VCaP (cell line): ENCODE data around the gene OR56A3.

Experiments used
- H3K27ac ChIP-seq: fragments of 450-650 bp; 2 replicates; pipeline ENCODE4 v1.5.1; 2017
- CTCF ChIP-seq: fragments of 450-650 bp; conservative IDR thresholded peaks from 2 replicates; pipeline ENCODE4 v1.5.1; 2017; ENCODE audit warnings: mild to moderate bottlenecking, moderate library complexity

OR56A3 gene

GRCh38 chr11:5928271-5928670 lies 13.8 kb upstream of the OR56A3 start:
- H3K27ac ChIP-seq: no peak overlapping the region
- TF ChIP-seq CTCF: no peak

- H3K27ac ChIP-seq: no peak overlapping the region
- no peak for TF ChIP-seq CTCF
Measured at GRCh38 chr11:5928811-5929210, 13.2 kb upstream of the OR56A3 start.

GRCh38 chr11:5929571-5930368 lies 12.3 kb upstream of the OR56A3 start:
- TF ChIP-seq CTCF: no peak
- no peak overlapping the region for H3K27ac ChIP-seq

- no peak overlapping the region for H3K27ac ChIP-seq
- no peak for TF ChIP-seq CTCF
Measured at GRCh38 chr11:5930614-5931013, 11.4 kb upstream of the OR56A3 start.

GRCh38 chr11:5931061-5931460 lies 11.0 kb upstream of the OR56A3 start:
- no peak for TF ChIP-seq CTCF
- H3K27ac ChIP-seq: no peak overlapping the region

- H3K27ac ChIP-seq: no peak overlapping the region
Measured at GRCh38 chr11:5932671-5933070, 9.4 kb upstream of the OR56A3 start.

GRCh38 chr11:5933116-5933515 lies 8.9 kb upstream of the OR56A3 start:
- TF ChIP-seq CTCF: no peak
- H3K27ac ChIP-seq: no peak overlapping the region

More at GRCh38 chr11:5932671-5933070, 9.4 kb upstream of the OR56A3 start:
- no peak for TF ChIP-seq CTCF
